Kidney epithelial cell (primary cell): Measurements from ENCODE around the gene RAPGEF4. TPM values are rescaled to one million over a fixed set of nuclear protein-coding genes. Genes with fewer than 3 reads are reported as not detected.

Experiments used
- DNase-seq: peaks from one replicate; pipeline ENCODE4 v3.0.0-alpha.2; 2010; ENCODE audit warnings: low read depth
- H3K27me3 ChIP-seq: 2 replicates; pipeline ENCODE4 v1.6.0; 2011; ENCODE audit warnings: low read length; ENCODE audit not compliant: control insufficient read depth, insufficient read depth
- H3K36me3 ChIP-seq: 2 replicates; pipeline ENCODE4 v1.5.1; 2011; ENCODE audit warnings: low read length; ENCODE audit not compliant: control insufficient read depth, insufficient read depth
- H3K4me3 ChIP-seq: 2 replicates; pipeline ENCODE4 v1.5.1; 2011; ENCODE audit warnings: low read depth, mild to moderate bottlenecking, control low read depth, low read length
- total RNA-seq: library from RNA; depleted of rRNA; stranded (reverse); fragments of >200 nt; gene quantifications from 2 replicates; pipeline ENCODE4 v1.2.3, GENCODE V29; 2015
- TF ChIP-seq, protein P1 (sequence below): IDR thresholded peaks from 2 replicates; pipeline ENCODE4 v1.5.1; 2011; ENCODE audit warnings: mild to moderate bottlenecking, moderate library complexity, low read length, control low read depth, inconsistent platforms; ENCODE audit not compliant: insufficient read depth, poor library complexity, severe bottlenecking

The RAPGEF4 gene
- total RNA-seq, 1 donor from 2014 or later, result 0.71 TPM

DNA sequence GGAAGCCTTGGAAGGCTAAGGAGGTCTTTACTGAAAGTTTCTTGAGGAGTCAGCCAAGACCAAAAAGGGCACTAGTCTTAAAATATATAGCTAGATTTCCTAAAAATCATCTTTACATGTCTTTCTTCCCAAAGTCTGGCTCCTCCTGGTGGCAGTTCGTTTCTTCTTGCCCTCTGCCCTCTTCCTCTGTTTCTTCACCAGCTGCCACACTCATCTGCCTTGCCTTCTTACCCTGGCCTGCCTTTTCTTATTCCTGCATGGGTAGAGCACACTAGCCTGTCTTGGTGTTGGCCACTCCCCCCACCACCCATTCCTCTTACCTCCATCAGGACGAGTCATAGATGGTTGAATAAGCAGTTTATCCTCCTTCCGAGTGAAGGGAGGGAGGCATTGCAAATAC is 129.8 kb downstream of the RAPGEF4 start:
- Histone ChIP-seq H3K27me3 (no peaks in the 10 kb centered on the region), H3K4me3 (no peak overlapping the region), H3K36me3 (no peaks in the 10 kb centered on the region)
- DNase-seq, result no peak
- TF ChIP-seq, protein P1, sequence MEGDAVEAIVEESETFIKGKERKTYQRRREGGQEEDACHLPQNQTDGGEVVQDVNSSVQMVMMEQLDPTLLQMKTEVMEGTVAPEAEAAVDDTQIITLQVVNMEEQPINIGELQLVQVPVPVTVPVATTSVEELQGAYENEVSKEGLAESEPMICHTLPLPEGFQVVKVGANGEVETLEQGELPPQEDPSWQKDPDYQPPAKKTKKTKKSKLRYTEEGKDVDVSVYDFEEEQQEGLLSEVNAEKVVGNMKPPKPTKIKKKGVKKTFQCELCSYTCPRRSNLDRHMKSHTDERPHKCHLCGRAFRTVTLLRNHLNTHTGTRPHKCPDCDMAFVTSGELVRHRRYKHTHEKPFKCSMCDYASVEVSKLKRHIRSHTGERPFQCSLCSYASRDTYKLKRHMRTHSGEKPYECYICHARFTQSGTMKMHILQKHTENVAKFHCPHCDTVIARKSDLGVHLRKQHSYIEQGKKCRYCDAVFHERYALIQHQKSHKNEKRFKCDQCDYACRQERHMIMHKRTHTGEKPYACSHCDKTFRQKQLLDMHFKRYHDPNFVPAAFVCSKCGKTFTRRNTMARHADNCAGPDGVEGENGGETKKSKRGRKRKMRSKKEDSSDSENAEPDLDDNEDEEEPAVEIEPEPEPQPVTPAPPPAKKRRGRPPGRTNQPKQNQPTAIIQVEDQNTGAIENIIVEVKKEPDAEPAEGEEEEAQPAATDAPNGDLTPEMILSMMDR, result no peak

DNA sequence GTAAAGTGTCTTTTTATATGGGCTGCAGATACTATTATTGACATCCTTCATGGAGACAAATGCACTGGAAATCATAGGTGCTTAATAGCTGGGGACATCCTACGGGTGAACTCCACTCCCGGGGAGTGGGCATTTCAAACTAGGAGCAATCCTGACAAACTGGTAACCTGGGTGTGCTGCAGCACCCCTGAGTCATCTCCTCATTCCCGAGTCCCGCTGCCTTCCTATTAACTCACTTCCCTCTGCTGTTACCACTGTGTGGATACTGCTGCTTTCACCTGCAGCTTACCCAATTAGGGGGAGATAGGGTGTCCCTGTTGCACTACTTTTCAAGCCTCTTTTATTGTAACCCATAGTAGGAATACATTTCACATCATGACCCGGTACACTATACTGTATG is 134.2 kb downstream of the RAPGEF4 start:
- no peaks in the 10 kb centered on the region for H3K36me3 ChIP-seq
- H3K4me3 ChIP-seq, result no peak overlapping the region
- no peak for DNase-seq
- TF ChIP-seq, protein P1, result no peak
- no peaks in the 10 kb centered on the region for H3K27me3 ChIP-seq

DNA sequence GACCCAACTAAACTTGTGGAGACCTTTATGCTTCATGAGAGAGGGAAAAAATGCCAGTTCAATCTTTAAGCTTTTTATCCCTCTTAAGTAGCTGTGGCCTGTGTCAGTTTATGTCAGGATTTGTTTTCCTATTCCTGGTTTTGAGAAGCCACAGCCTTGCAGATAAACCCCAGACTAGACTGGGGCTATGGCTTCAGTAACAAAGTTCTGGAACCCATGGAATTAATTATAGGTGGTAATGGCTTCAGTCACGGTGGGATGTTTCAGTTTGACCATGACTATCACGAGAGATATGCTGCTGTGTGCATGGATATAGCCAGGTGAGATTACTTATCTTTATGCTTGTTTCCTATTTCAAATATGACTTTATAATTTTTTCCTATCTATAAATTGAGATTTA is 134.8 kb downstream of the RAPGEF4 start:
- no peaks in the 10 kb centered on the region for H3K27me3 ChIP-seq
- H3K4me3 ChIP-seq, result no peak overlapping the region
- no peak for DNase-seq
- H3K36me3 ChIP-seq, result no peaks in the 10 kb centered on the region
- TF ChIP-seq, protein P1, result no peak

DNA sequence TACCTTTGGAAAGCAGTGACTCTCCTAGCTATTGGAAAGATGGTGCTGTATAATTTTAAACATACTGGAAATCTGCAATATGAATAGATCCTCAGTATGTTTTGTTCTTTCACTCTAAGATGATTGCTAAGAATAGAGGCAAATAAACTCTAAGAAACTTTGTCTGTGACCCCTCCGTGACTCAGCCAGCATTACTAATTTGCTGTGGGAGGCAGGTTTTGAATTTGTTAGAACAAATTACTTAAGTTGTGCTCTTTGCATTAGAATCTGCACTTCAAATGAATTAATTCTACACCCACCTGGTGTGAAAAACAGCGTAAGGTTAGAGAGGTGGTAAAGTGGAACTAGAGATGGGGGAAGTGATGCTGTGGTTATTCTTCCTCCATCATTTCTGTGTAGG is 142.2 kb downstream of the RAPGEF4 start:
- H3K36me3 ChIP-seq, result no peaks in the 10 kb centered on the region
- H3K27me3 ChIP-seq, result no peaks in the 10 kb centered on the region
- H3K4me3 ChIP-seq, result no peak overlapping the region
- DNase-seq, result no peak
- TF ChIP-seq, protein P1, result no peak

DNA sequence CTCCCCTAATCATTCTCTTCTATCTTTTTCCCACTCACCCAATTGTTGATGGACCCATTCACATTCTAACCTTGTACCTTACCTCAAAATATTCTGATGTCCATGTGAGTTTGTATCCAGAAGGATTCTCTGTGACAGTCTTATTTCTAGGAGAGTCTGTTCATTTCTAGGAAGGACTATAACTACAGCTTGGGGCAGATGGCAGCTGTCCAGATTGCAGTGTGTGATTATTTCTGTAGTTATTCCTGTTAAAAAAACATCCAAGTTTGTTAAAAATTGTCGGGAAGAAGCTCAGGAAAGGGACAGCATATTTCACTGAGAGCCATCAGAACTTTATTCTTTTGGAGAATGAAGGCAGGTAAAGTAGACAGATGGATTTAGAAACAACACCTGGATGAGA is 142.6 kb downstream of the RAPGEF4 start:
- Histone ChIP-seq H3K4me3 (no peak overlapping the region), H3K36me3 (no peaks in the 10 kb centered on the region), H3K27me3 (no peaks in the 10 kb centered on the region)
- TF ChIP-seq, protein P1, result no peak
- no peak for DNase-seq

DNA sequence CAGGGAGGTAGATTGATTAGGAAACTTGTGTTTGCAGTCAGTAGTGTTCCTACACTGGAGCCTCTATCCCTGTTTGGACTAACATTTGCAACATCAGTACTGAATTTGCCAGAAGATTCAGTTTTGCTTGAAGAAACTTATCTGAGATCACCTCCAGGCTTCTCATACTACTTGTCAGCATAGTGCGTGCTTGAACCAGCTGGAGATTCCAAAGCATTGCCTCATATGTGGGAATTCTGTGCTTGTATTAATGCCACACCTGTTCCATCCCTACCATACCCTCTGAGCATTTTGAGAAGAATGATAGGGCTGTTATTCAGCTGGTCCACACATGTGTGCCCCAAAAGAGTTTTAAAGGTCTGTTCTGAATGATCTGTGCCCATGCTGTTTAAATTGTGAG is 148.7 kb downstream of the RAPGEF4 start:
- TF ChIP-seq, protein P1, result no peak
- Histone ChIP-seq H3K36me3 (no peaks in the 10 kb centered on the region), H3K27me3 (no peaks in the 10 kb centered on the region), H3K4me3 (no peak overlapping the region)
- no peak for DNase-seq
